LNCAP (cell line): Measurements from ENCODE around the gene CXCL8.

Experiments used
- CTCF ChIP-seq: fragments of 450-650 bp; IDR thresholded peaks from 2 replicates; pipeline ENCODE4 v1.5.1; 2017; ENCODE audit warnings: mild to moderate bottlenecking

The CXCL8 gene

DNA sequence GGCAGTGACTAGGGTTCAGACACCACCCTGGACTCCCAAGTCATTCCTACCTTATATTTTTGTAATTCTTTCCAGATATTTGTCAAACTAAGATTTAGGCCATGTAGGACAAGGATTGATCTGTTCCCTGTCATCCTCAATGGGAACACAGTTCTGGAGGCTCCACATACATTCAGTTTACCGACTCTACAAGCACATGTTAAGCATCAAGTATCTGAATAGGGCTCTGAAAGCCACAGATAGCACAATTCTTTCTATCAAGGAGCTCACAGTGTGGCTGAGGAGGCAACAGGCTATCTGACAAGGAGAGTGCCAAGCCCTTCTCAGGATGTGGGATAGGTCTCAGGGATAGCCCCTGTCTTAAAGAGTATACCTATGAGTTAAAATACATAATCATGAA is 37.0 kb upstream of the CXCL8 start:
- TF ChIP-seq CTCF: no peak

GRCh38 chr4:73704314-73705055 is 35.9 kb upstream of the CXCL8 start:
- no peak for TF ChIP-seq CTCF

DNA sequence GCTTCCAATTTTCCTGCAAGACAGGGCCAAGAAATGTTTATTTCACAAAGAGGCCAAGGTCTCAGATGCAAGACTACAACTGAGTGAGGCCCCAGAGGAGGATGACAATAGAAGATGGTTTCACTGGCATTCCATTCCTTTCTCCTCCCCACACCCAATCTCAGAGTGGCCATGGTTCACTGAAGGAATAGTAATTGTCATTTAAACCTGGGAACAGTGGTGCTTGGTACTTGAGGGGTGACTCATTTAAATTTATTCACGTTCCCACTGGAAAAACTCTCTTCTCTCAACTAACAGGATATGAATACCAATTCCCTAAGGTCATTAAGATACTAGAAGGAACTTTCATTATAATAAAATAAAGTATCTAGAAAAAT is 35.3 kb upstream of the CXCL8 start:
- no peak for TF ChIP-seq CTCF

GRCh38 chr4:73705721-73706120 is 34.6 kb upstream of the CXCL8 start:
- TF ChIP-seq CTCF: no peak

DNA sequence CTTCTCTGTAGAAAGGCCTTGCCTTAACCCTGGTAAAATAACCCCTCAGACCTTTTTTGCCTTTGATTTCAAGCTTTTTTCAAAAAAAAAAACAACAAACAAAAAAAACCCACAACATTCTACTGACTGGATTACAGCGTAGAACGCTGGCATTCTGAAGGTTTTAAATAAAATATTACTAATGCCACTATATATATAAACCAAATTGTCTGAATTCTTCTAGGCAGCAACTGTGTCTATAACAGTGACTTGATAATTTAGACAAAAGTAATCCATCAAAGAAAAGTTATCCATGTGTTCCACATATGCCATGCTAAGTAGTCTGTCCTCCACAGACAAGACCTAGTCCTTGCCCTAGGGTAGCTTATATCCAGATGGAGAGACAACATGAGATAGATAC is 33.6 kb upstream of the CXCL8 start:
- no peak for TF ChIP-seq CTCF

GRCh38 chr4:73707269-73707875 is 33.0 kb upstream of the CXCL8 start:
- TF ChIP-seq CTCF: no peak

GRCh38 chr4:73707918-73708577 is 32.3 kb upstream of the CXCL8 start:
- TF ChIP-seq CTCF: no peak
